ENCODE data around the gene IKZF2. TPM values are rescaled to one million over a fixed set of nuclear protein-coding genes. Genes with fewer than 3 reads are reported as not detected.

IKZF2 gene
- total RNA-seq, 1 donor from 2014 or later = 9.2 TPM

- DNase-seq (ENCODE audit: low spot score) = no peak
- H3K4me3 Mint-ChIP-seq (ENCODE audit: unreplicated experiment) = no peak overlapping the region
- H3K36me3 Mint-ChIP-seq (ENCODE audit: low read depth) = peaks cover 5% of the 10 kb centered on the region
- H3K9me3 Mint-ChIP-seq (ENCODE audit: low read depth) = no peaks in the 10 kb centered on the region
- peak; percentile 60 for TF ChIP-seq CTCF (IDR thresholded peaks at IDR 0.05)
- no peaks in the 10 kb centered on the region for H3K27me3 Mint-ChIP-seq (ENCODE audit: low read depth)
- peaks cover 17% of the 10 kb centered on the region for H3K4me1 Mint-ChIP-seq (ENCODE audit: low read depth)
- peak overlapping the region; percentile 19 for H3K27ac Mint-ChIP-seq (ENCODE audit: unreplicated experiment)
Observed at GRCh38 chr2:213125646-213126347, 25.6 kb downstream of the IKZF2 start.

GRCh38 chr2:213122725-213123124 is 28.7 kb downstream of the IKZF2 start:
- Mint-ChIP-seq H3K9me3 (ENCODE audit: low read depth) (no peaks in the 10 kb centered on the region), H3K4me1 (ENCODE audit: low read depth) (peaks cover 39% of the 10 kb centered on the region), H3K36me3 (ENCODE audit: low read depth) (no peaks in the 10 kb centered on the region), H3K27ac (ENCODE audit: unreplicated experiment) (no peak overlapping the region), H3K27me3 (ENCODE audit: low read depth) (no peaks in the 10 kb centered on the region), H3K4me3 (ENCODE audit: unreplicated experiment) (no peak overlapping the region)
- no peak for DNase-seq (ENCODE audit: low spot score)
- no peak for TF ChIP-seq CTCF (IDR thresholded peaks at IDR 0.05)

GRCh38 chr2:213121690-213122089 is 29.7 kb downstream of the IKZF2 start:
- no peak overlapping the region for H3K4me3 Mint-ChIP-seq (ENCODE audit: unreplicated experiment)
- TF ChIP-seq CTCF (IDR thresholded peaks at IDR 0.05) = no peak
- H3K27me3 Mint-ChIP-seq (ENCODE audit: low read depth) = no peaks in the 10 kb centered on the region
- H3K9me3 Mint-ChIP-seq (ENCODE audit: low read depth) = no peaks in the 10 kb centered on the region
- no peak overlapping the region for H3K27ac Mint-ChIP-seq (ENCODE audit: unreplicated experiment)
- no peak for DNase-seq (ENCODE audit: low spot score)
- H3K4me1 Mint-ChIP-seq (ENCODE audit: low read depth) = peaks cover 42% of the 10 kb centered on the region
- H3K36me3 Mint-ChIP-seq (ENCODE audit: low read depth) = no peaks in the 10 kb centered on the region

- H3K4me1 Mint-ChIP-seq (ENCODE audit: low read depth) = peaks cover 33% of the 10 kb centered on the region
- peak overlapping the region; percentile 41 for H3K27ac Mint-ChIP-seq (ENCODE audit: unreplicated experiment)
- no peak overlapping the region for H3K4me3 Mint-ChIP-seq (ENCODE audit: unreplicated experiment)
- no peaks in the 10 kb centered on the region for H3K9me3 Mint-ChIP-seq (ENCODE audit: low read depth)
- H3K27me3 Mint-ChIP-seq (ENCODE audit: low read depth) = no peaks in the 10 kb centered on the region
- no peaks in the 10 kb centered on the region for H3K36me3 Mint-ChIP-seq (ENCODE audit: low read depth)
- TF ChIP-seq CTCF (IDR thresholded peaks at IDR 0.05) = no peak
- DNase-seq (ENCODE audit: low spot score) = no peak
Observed at GRCh38 chr2:213119061-213119809, 32.2 kb downstream of the IKZF2 start.

- no peaks in the 10 kb centered on the region for H3K9me3 Mint-ChIP-seq (ENCODE audit: low read depth)
- no peaks in the 10 kb centered on the region for H3K27me3 Mint-ChIP-seq (ENCODE audit: low read depth)
- H3K4me1 Mint-ChIP-seq (ENCODE audit: low read depth) = peaks cover 21% of the 10 kb centered on the region
- H3K27ac Mint-ChIP-seq (ENCODE audit: unreplicated experiment) = no peak overlapping the region
- no peak for DNase-seq (ENCODE audit: low spot score)
- no peaks in the 10 kb centered on the region for H3K36me3 Mint-ChIP-seq (ENCODE audit: low read depth)
- no peak for TF ChIP-seq CTCF (IDR thresholded peaks at IDR 0.05)
- H3K4me3 Mint-ChIP-seq (ENCODE audit: unreplicated experiment) = no peak overlapping the region
Observed at GRCh38 chr2:213108308-213108707, 43.1 kb downstream of the IKZF2 start.
